Tongue (tissue), 2 donors: Measurements from ENCODE around the gene CSK. TPM values are rescaled to one million over a fixed set of nuclear protein-coding genes. Genes with fewer than 3 reads are reported as not detected.
"Not testable (repeated sequence)": the region's sequence is repeated elsewhere in the genome, so short reads cannot be mapped to it uniquely, and the experiment has no call there.

Experiments
- DNase-seq: peaks from one replicate; pipeline ENCODE4 v3.0.0-alpha.2; 2015
- total RNA-seq: library from RNA; depleted of rRNA; stranded (reverse); fragments of >200 nt; gene quantifications from one replicate; pipeline ENCODE4 v1.2.3, GENCODE V29; 2014

The CSK gene
- total RNA-seq, result 27.6 TPM

GRCh38 chr15:74781431-74782258, at the start of gene CSK:
Gene CSK, plus strand, starts transcription at chr15:74782080. Its CDS starts 16,218 bp downstream, at chr15:74798298.
- peak; percentile 89 for DNase-seq

GRCh38 chr15:74732846-74733245, 49.0 kb upstream of the CSK start:
- DNase-seq, result no peak

- no peak for DNase-seq
These were observed 48.6 kb upstream of the CSK start for GRCh38 chr15:74733269-74733668.

DNA sequence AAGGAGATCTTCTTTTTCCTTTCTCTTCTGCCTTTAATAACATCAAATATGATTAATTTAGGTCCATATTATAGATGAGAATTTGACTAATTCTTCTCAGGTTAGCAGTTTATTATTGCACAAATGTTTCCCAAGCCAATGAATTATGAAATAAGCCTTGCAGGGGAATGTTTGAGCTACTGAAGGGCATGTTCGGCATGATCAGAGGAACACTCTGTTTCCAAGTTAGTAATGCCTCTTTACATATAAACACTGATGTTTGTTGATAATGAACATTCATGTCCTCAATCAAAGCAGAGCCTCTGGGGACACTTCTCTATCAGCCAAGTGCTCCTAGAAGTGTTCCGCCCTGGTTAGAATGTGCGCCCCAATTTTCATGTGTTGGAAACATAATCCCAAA, 46.6 kb upstream of the CSK start:
- DNase-seq, result no peak

DNA sequence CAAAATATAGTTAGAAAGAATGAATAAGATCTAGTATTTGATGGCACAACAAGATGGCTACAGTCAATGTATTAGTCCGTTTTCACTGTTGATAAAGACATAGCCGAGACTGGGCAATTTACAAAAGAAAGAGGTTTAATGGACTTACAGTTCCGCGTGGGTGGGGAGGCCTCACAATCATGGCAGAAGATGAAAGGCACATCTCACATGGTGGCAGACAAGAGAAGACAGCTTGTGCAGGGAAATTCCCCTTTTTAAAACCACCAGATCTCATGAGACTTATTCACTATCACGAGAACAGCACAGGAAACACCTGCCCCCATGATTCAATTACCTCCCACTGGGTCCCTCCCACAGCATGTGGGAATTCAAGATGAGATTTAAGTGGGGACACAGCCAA, 43.6 kb upstream of the CSK start:
- not testable (repeated sequence) for DNase-seq

DNA sequence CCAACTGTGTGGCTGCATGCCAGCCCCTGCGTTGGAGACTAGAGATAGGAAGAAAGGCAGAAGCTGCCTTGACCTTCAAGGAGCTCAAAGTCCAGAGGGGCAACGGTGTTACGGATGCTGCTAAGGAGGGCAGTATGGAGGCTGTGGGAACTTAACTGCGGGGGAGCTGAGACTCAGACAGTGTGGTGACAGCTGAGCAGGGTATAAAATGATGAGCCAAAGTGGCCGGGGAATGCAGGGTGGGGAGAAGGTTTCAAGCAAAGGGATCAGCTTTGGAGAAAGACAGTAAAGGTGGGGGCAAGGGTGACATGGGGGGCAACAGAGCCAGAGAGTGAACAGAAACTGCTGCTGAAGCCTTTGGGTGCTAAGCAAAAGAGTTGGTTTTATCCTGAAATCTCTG, 39.5 kb upstream of the CSK start:
- DNase-seq, result no peak

- no peak for DNase-seq
These were observed 35.5 kb upstream of the CSK start for GRCh38 chr15:74746389-74746788.

- DNase-seq, result no peak
These were observed 33.4 kb upstream of the CSK start, which contains the start of gene CYP1A2 for GRCh38 chr15:74748322-74748946. Gene CYP1A2, plus strand, starts transcription at chr15:74748845. Its CDS starts 894 bp downstream, at chr15:74749739.

GRCh38 chr15:74749832-74750231, 32.0 kb upstream of the CSK start:
- no peak for DNase-seq

GRCh38 chr15:74750751-74751150, 31.1 kb upstream of the CSK start:
- DNase-seq, result no peak

DNA sequence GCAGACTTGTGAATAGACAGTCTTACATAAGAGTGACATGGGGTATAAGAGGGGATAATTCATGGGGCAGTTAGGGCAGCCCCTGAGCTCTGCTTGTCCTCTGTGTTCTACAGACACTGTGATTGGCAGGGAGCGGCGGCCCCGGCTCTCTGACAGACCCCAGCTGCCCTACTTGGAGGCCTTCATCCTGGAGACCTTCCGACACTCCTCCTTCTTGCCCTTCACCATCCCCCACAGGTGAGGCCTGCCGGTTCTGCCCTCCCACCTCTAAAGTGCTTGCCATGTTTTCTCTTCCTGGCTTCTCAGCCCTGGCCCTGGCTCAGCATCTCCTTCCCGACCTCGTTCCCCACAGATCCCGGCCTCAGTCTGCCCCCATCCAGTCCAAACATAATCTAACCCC, 29.9 kb upstream of the CSK start:
- no peak for DNase-seq

- peak; percentile 27 for DNase-seq
These were observed 29.3 kb upstream of the CSK start for GRCh38 chr15:74752531-74752930.

DNA sequence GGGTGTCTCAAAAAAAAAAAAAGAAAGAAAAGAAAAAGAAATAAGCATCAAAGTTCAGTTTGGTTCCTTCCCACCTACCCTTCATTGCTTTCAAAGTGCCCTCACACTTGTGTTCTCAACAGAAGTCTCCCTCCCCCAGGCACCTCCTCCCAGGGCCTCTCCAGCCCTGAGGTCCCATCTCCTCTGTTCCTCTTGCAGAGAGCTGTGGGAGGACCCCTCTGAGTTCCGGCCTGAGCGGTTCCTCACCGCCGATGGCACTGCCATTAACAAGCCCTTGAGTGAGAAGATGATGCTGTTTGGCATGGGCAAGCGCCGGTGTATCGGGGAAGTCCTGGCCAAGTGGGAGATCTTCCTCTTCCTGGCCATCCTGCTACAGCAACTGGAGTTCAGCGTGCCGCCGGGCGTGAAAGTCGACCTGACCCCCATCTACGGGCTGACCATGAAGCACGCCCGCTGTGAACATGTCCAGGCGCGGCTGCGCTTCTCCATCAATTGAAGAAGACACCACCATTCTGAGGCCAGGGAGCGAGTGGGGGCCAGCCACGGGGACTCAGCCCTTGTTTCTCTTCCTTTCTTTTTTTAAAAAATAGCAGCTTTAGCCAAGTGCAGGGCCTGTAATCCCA, 27.2 kb upstream of the CSK start:
- no peak for DNase-seq

- no peak for DNase-seq
These were observed 23.1 kb upstream of the CSK start for GRCh38 chr15:74758736-74759135.

- peak; percentile 65 for DNase-seq
These were observed 19.1 kb upstream of the CSK start for GRCh38 chr15:74762791-74763150.

DNA sequence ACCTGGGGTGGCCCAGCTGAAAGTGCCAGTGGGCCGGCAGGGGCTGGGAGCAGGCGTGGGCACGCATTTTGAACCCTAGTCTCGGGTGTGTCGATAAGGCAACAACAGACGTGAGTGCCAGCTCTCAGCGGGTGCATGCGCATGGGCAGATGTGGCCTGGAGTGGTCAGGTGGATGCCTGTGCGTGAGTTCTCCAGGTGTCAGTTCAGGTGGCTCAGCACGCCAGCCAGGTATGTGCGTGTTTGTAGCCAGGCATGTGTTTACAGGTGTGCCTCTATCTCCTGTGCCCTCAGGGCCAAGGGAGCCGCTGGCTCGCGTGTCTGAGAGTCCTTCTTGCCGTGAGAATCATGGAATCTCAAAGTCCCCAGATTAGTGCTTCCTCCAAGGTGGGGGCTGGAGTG, 18.5 kb upstream of the CSK start:
- DNase-seq, result no peak

DNA sequence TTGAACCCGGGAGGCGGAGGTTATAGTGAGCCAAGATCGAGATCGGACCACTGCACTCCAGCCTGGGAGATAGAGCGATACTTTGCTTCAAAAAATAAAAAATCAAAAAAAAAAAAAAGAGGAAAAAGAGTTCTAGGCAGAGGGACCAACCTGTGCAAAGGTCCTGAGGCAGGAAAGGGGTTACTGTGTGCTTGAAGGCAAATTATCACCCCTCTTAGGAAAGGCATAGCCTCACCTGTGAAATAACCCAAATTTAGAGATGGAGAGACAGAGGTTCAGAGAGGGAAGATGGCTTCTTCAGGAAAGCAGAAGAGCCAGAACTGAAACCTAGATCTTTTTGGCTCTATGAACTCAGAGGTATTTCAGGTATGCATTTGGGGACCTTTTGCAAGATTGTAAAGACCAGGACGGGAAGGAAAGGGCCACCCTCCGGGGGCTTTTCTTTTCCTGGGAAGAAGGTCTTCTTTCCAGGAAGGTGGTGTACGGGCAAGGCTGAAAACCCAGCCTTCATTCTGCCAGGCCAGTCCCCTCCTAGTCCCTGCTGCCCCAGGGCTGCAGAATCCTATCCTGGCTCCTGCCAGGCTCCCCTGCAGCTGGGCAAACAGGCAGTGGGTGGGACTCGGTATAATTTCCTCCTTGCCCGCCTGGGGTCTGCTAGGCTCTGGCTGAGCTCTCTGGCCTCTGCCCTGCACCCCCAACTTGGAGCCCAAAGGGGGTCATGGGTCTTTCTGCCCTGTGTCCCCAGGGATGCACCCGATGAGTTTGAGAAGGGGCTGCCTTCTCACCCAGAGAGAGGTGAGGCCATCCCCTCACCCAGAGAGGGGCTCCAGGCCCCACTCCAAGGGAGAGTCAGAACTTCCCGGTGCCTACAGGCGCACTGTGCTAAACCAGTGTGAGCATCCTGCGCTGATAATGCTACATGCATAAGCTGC, 14.4 kb upstream of the CSK start:
- no peak for DNase-seq

DNA sequence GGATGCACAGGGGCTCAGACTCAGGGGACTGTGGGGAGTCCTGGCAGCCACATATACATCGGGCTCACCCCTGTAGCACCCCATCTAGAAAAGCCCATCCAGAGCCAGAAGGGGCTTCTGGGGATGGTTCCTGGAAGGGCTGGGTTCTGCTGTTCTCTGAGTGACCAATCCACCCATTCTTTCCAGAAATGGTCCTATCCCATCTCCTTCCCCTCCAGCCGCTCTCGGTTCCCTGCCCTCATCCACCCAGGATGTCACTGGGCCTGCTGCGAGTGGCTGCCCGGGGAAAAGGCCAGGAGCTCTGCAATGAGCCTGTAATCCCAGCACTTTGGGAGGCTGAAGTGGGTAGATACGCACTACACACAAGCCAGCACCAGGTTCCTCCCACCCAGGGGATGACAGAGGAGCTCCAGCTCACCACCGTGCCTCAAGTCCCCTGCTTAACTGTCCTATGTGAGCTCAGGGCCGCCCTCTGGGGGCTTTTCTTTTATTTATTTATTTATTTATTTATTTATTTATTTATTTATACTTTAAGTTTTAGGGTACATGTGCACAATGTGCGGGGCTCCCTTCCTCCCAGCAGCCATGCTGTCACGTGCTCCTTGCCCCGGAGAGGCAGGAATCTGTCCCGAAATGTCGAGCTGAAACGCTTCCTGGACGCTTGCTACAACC, 13.6 kb upstream of the CSK start:
- DNase-seq, result no peak

DNA sequence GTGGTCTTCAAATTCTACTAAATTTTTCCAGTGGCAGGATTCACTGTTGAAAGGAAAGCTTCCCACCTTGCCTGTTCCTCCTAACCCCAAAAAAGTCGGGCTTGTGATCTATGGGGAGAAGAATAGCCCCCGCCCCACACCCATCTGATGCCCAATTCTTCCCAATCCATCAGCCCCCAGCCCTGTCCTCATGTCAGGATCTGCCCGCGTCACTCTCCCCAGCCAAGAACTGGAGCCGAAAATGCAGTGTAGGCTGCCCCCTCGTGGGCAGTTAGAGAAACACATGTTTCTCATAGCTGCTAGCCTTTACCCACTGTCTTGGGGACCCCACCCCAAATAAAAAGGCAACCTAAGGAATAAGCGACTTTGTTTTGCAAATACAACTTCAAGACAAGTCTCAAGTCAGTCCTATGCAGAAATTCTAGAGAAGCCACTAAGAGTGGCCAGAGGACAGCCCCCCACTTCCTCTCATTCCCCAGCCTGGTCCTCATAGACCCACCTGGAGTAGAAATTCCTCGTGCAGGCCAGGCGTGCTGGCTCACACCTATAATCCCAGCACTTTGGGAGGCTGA, 13.0 kb upstream of the CSK start:
- peak; percentile 80 for DNase-seq

- no peak for DNase-seq
These were observed 12.3 kb upstream of the CSK start for GRCh38 chr15:74769463-74770025.
